HepG2 (cell line): ENCODE data around the gene PAM16. TPM values are rescaled to one million over a fixed set of nuclear protein-coding genes. Genes with fewer than 3 reads are reported as not detected.

Experiments
- CBFB ChIP-seq: sonication (generic); formaldehyde crosslinking; IDR thresholded peaks from 2 replicates; pipeline ENCODE4 v1.4.0; 2020; ENCODE audit warnings: missing genetic modification reagents
- CC2D1A ChIP-seq: sonication (generic); formaldehyde crosslinking; IDR thresholded peaks from 2 replicates; pipeline ENCODE4 v1.8.1; 2023; ENCODE audit warnings: mild to moderate bottlenecking, missing genetic modification reagents
- CREBL2 ChIP-seq: sonication (generic); formaldehyde crosslinking; IDR thresholded peaks from 2 replicates; pipeline ENCODE4 v1.8.1; 2023; ENCODE audit warnings: missing genetic modification reagents, mild to moderate bottlenecking, borderline replicate concordance
- EZH2 ChIP-seq: conservative IDR thresholded peaks from 2 replicates; pipeline ENCODE4 v1.6.1; 2012; ENCODE audit warnings: mild to moderate bottlenecking, low read depth, low read length, moderate library complexity
- FOXA3 ChIP-seq: IDR thresholded peaks from 2 replicates; pipeline ENCODE4 v1.6.1; 2016; ENCODE audit warnings: missing genetic modification reagents, missing compliant biosample characterization
- GABPB1 ChIP-seq: IDR thresholded peaks from 2 replicates; pipeline ENCODE4 v1.6.1; 2016; ENCODE audit warnings: mild to moderate bottlenecking, missing genetic modification reagents, moderate library complexity, missing compliant biosample characterization
- PAX8 ChIP-seq: sonication (generic); formaldehyde crosslinking; IDR thresholded peaks from 2 replicates; pipeline ENCODE4 v1.8.0; 2022; ENCODE audit warnings: mild to moderate bottlenecking, missing genetic modification reagents, borderline replicate concordance
- POLR2AphosphoS2 ChIP-seq: IDR thresholded peaks from 2 replicates; pipeline ENCODE4 v1.6.1; 2011; ENCODE audit warnings: low read depth, low read length, improper control_type of control experiment
- REL ChIP-seq: sonication (generic); formaldehyde crosslinking; conservative IDR thresholded peaks from 2 replicates; pipeline ENCODE4 v1.8.0; 2022; ENCODE audit warnings: mild to moderate bottlenecking, missing genetic modification reagents, moderate library complexity
- SAFB2 ChIP-seq: sonication (generic); formaldehyde crosslinking; IDR thresholded peaks from 2 replicates; pipeline ENCODE4 v1.5.1; 2020; ENCODE audit warnings: missing genetic modification reagents, low read depth, mild to moderate bottlenecking, borderline replicate concordance
- SIX1 ChIP-seq: sonication (generic); formaldehyde crosslinking; IDR thresholded peaks from 2 replicates; pipeline ENCODE4 v1.4.0; 2020; ENCODE audit warnings: missing genetic modification reagents, borderline replicate concordance
- TARDBP ChIP-seq: sonication (generic); formaldehyde crosslinking; IDR thresholded peaks from 2 replicates; pipeline ENCODE4 v1.8.0; 2022; ENCODE audit warnings: mild to moderate bottlenecking, missing genetic modification reagents
- ZBTB7B ChIP-seq: sonication (generic); formaldehyde crosslinking; IDR thresholded peaks from 2 replicates; pipeline ENCODE4 v1.4.0; 2020; ENCODE audit warnings: missing genetic modification reagents
- ZNF263 ChIP-seq: sonication (generic); formaldehyde crosslinking; IDR thresholded peaks from 2 replicates; pipeline ENCODE4 v1.4.0; 2020; ENCODE audit warnings: missing genetic modification reagents
- ZNF335 ChIP-seq: sonication (generic); formaldehyde crosslinking; IDR thresholded peaks from 2 replicates; pipeline ENCODE4 v1.4.0; 2020; ENCODE audit warnings: missing genetic modification reagents
- ZNF441 ChIP-seq: sonication (generic); formaldehyde crosslinking; IDR thresholded peaks from 2 replicates; pipeline ENCODE4 v1.7.0; 2021; ENCODE audit warnings: missing genetic modification reagents, borderline replicate concordance
- ZNF616 ChIP-seq: sonication (generic); formaldehyde crosslinking; IDR thresholded peaks from 2 replicates; pipeline ENCODE4 v1.5.0; 2020; ENCODE audit warnings: low read depth, mild to moderate bottlenecking, missing genetic modification reagents
- ZNF777 ChIP-seq: sonication (generic); formaldehyde crosslinking; IDR thresholded peaks from 2 replicates; pipeline ENCODE4 v1.4.0; 2020; ENCODE audit warnings: missing genetic modification reagents
- polyA plus RNA-seq, 8 experiments: library from polyadenylated mRNA; depleted of rRNA in 3 of 8; stranded (reverse) in 7 of 8; unstranded in 1 of 8; fragments of >200 nt; fragmentation: Illumina TruSeq in 4 of 8; extraction: Trizol in 4 of 8; gene quantifications; 2 replicates each; pipeline versions ENCODE4 v1.2.1 to v1.2.3, GENCODE V29; 2011 to 2016; ENCODE audit warnings: low read depth in 4 of 8, missing spikeins in 1 of 8, mixed read lengths in 1 of 8; ENCODE audit not compliant: insufficient read depth in 1 of 8
- total RNA-seq, 5 experiments: library from RNA; depleted of rRNA; stranded (reverse); fragments of >200 nt; fragmentation: Illumina TruSeq; extraction: Trizol; gene quantifications; 2 replicates each; pipeline ENCODE4 v1.2.3, GENCODE V29; 2016; ENCODE audit warnings: low read depth in 1 of 5
- TF ChIP-seq, protein P1 (sequence below): sonication (generic); formaldehyde crosslinking; IDR thresholded peaks from 2 replicates; pipeline ENCODE4 v1.4.0; 2020; ENCODE audit warnings: missing genetic modification reagents
- TF ChIP-seq, protein P2 (sequence below): sonication (generic); formaldehyde crosslinking; IDR thresholded peaks from one replicate; pipeline ENCODE4 v1.5.1; 2020; ENCODE audit warnings: mild to moderate bottlenecking, missing genetic modification reagents; ENCODE audit errors: not compliant biosample characterization

Gene PAM16
- total and polyA plus RNA-seq, 2 of the 13 experiments (the other 11 are each of a cell fraction or from before 2014, with no cell fraction given): 51.5 to 51.8 TPM

- TF ChIP-seq ZNF335 (CRISPR knock-in tag): no peak
- TF ChIP-seq ZNF777 (CRISPR knock-in tag): 0 out of 2 replicates have a peak, but pooled peaks have one; percentile 16
- no peak for TF ChIP-seq TARDBP (CRISPR knock-in tag)
- TF ChIP-seq ZNF616 (CRISPR knock-in tag): no peak
- no peak for TF ChIP-seq PAX8 (CRISPR knock-in tag)
- no peak for TF ChIP-seq ZNF441
- peak; percentile 53; the same call in 1 of the 2 replicates for TF ChIP-seq EZH2
- no peak for TF ChIP-seq CREBL2
- TF ChIP-seq FOXA3 (CRISPR knock-in tag): no peak
- peak; percentile 11; the same call in 1 of the 2 replicates for TF ChIP-seq GABPB1 (CRISPR knock-in tag)
- TF ChIP-seq SIX1: no peak
- 0 out of 2 replicates have a peak, but pooled peaks have one; percentile 54 for TF ChIP-seq ZNF263 (CRISPR knock-in tag)
- TF ChIP-seq ZBTB7B: 0 out of 2 replicates have a peak, but pooled peaks have one; percentile 21
- no peak for TF ChIP-seq CC2D1A (CRISPR knock-in tag)
- TF ChIP-seq, protein P1, sequence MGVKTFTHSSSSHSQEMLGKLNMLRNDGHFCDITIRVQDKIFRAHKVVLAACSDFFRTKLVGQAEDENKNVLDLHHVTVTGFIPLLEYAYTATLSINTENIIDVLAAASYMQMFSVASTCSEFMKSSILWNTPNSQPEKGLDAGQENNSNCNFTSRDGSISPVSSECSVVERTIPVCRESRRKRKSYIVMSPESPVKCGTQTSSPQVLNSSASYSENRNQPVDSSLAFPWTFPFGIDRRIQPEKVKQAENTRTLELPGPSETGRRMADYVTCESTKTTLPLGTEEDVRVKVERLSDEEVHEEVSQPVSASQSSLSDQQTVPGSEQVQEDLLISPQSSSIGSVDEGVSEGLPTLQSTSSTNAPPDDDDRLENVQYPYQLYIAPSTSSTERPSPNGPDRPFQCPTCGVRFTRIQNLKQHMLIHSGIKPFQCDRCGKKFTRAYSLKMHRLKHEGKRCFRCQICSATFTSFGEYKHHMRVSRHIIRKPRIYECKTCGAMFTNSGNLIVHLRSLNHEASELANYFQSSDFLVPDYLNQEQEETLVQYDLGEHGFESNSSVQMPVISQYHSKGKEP (CRISPR knock-in tag): no peak
- no peak for TF ChIP-seq REL (CRISPR knock-in tag)
- no peak for TF ChIP-seq CBFB
- TF ChIP-seq SAFB2 (CRISPR knock-in tag): no peak
- TF ChIP-seq, protein P2, sequence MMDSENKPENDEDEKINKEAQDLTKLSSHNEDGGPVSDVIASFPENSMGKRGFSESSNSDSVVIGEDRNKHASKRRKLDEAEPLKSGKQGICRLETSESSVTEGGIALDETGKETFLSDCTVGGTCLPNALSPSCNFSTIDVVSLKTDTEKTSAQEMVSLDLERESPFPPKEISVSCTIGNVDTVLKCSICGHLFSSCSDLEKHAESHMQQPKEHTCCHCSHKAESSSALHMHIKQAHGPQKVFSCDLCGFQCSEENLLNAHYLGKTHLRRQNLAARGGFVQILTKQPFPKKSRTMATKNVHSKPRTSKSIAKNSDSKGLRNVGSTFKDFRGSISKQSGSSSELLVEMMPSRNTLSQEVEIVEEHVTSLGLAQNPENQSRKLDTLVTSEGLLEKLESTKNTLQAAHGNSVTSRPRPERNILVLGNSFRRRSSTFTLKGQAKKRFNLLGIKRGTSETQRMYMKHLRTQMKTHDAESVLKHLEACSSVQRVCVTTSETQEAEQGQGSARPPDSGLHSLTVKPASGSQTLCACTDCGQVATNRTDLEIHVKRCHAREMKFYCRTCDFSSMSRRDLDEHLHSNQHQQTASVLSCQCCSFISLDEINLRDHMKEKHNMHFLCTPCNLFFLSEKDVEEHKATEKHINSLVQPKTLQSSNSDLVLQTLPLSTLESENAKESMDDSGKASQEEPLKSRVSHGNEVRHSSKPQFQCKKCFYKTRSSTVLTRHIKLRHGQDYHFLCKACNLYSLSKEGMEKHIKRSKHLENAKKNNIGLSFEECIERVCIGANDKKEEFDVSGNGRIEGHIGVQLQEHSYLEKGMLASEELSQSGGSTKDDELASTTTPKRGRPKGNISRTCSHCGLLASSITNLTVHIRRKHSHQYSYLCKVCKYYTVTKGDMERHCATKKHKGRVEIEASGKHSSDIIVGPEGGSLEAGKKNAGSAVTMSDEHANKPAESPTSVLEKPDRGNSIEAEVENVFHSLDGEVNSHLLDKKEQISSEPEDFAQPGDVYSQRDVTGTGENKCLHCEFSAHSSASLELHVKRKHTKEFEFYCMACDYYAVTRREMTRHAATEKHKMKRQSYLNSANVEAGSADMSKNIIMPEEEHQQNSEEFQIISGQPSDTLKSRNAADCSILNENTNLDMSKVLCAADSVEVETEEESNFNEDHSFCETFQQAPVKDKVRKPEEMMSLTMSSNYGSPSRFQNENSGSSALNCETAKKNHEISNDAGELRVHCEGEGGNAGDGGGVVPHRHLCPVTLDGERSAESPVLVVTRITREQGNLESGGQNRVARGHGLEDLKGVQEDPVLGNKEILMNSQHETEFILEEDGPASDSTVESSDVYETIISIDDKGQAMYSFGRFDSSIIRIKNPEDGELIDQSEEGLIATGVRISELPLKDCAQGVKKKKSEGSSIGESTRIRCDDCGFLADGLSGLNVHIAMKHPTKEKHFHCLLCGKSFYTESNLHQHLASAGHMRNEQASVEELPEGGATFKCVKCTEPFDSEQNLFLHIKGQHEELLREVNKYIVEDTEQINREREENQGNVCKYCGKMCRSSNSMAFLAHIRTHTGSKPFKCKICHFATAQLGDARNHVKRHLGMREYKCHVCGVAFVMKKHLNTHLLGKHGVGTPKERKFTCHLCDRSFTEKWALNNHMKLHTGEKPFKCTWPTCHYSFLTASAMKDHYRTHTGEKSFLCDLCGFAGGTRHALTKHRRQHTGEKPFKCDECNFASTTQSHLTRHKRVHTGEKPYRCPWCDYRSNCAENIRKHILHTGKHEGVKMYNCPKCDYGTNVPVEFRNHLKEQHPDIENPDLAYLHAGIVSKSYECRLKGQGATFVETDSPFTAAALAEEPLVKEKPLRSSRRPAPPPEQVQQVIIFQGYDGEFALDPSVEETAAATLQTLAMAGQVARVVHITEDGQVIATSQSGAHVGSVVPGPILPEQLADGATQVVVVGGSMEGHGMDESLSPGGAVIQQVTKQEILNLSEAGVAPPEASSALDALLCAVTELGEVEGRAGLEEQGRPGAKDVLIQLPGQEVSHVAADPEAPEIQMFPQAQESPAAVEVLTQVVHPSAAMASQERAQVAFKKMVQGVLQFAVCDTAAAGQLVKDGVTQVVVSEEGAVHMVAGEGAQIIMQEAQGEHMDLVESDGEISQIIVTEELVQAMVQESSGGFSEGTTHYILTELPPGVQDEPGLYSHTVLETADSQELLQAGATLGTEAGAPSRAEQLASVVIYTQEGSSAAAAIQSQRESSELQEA (CRISPR knock-in tag): no peak
- TF ChIP-seq POLR2AphosphoS2: no peak
These were observed 35.7 kb downstream of the PAM16 start, which contains the start of gene GLIS2 (continued) for GRCh38 chr16:4315186-4316107.
